Esophagus squamous epithelium (tissue), 4 donors: Measurements from ENCODE around the gene RPA1.

Experiments used
- CTCF ChIP-seq, 6 experiments: fragments of 450-650 bp in 4 of 6; fragments of 200-600 bp in 2 of 6; sonication (generic) in 2 of 6; IDR thresholded peaks; one replicate each; pipeline ENCODE4 v1.5.1; 2016 to 2019; ENCODE audit warnings: antibody characterized with exemption in 6 of 6, mild to moderate bottlenecking in 4 of 6, moderate library complexity in 4 of 6
- POLR2A ChIP-seq, 4 donors: fragments of 450-650 bp; IDR thresholded peaks; one replicate each; pipeline ENCODE4 v1.6.1; 2017; ENCODE audit warnings: antibody characterized with exemption in 4 of 4, mild to moderate bottlenecking in 4 of 4, moderate library complexity in 3 of 4

GRCh38 chr17:1920948-1921351, 91.1 kb downstream of the RPA1 start:
- TF ChIP-seq POLR2A (IDR thresholded peaks at IDR 0.05) (no peak), CTCF (IDR thresholded peaks at IDR 0.05) (no peak)
